Measurements from ENCODE around the gene CSRNP3.

CSRNP3 gene

DNA sequence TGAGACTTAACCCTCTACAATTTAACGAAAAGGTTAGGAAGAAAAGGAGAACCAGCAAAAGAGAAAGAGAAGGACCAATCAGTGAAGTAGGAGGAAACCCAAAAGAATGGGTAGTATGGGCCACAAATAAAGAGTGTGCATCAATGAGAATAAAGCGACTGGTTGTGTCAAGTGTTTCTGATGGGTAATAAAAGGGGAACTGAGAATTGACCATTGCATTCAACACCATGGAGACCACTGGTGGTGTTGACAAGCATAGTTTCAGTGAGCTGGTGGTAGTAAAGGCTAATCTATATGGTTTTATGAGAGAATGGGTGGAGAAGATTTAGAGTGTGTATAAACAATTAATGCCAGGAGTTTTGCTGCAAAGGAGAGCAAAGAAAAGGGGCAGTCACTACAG, 75.4 kb downstream of the CSRNP3 start:
- DNase-seq (ENCODE audit: low spot score): no peak

DNA sequence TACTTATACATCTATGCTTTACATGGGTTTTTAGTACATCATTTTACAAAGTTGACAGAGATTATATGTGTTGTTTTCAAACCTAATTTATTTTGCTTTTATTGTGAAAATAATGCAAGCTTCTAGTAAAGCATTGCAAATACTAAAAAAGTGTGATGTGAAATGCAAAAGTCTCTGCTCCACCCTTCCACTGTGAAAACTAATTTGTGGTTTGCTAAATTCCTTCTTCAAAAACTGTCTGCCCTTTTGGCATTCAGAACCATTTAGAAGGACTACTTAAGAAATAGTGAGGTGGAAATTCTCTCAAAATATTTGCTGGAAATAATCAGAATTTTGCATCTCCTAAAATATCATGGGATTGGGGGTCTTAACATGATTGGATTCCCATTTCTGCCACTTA, 78.4 kb downstream of the CSRNP3 start:
- no peak for DNase-seq (ENCODE audit: low spot score)

DNA sequence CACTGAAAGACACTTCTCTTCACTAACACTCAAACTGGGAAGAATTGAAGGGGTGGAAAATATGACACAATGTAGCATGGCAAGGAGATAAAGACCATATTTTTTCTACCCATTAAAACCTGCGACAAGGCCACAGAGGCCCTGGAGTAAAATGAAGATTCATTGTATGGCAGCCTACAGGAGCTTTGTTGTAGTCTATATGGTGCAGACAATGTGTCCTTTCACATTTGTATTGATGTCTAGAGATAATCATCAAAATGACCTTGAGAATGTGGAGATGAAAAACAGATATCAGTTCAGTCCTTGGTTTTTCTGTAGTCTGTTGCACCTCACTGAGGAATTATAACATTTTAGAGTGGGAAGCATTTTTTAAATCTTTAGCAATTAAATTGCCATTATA, 80.1 kb downstream of the CSRNP3 start:
- no peak for DNase-seq (ENCODE audit: low spot score)

DNA sequence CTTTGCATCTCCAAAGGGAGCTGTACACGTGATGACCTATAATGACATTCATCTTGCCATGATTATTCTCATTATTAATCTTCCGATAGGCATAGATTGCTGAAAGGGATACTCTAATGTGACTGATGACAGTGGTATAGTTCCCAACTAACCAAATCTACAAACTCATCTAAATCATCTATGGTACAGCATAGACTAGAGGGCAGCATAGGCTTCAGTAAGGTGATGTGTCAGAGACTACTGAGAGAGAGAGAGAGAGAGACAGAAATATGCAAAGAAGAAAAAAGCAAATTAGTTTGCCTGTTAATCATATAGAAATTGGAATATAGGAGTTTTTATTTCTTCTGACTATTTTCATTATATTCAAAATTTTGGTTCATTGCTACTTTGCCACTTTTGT, 89.3 kb downstream of the CSRNP3 start:
- DNase-seq (ENCODE audit: low spot score): no peak

DNA sequence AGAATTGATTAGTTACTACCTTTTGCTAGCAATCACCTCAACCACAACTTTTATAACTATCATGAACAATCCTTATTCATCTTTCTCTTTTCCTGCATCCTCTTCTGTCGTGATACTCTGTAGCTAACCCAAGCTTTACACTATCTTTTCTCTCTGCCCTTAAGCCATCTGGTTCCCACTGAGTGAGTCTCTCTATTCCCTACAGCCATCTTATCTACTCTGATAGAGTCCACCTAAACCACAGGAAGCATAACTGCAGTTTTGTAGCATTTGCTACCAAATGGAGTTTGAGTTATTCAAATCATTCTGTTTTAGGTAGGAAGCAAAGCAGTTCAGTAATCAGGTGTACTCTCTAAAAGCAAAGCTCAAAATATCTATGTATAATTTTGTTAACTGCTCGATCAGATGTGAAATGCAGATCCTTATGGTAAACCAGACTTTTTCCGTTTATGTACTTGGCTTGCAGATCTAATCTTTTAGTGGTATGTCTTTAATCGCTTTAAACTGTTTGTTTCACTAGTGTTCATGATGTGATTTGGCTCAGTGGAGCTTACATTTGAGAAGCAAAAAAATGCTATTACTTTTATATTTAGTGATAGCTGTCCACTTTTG, 91.0 kb downstream of the CSRNP3 start:
- DNase-seq (ENCODE audit: low spot score): no peak

DNA sequence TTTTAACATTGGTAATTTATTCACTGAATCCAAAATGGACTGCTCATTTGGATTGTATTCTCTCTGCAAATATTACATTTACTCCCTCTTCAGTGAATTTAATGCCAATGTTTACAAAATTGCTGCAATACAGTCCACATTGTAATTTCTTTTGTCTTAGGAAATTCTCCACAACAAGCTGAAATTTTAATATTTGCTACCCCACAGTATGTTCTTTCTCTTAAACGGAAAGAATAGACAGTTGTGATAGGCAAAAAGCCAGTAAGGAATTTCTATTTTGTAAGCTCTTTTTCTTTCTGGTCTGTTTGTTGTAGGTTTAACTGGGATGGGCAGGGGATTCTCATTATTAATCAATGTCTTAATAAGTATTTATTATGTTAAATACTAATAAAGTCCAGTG, 92.0 kb downstream of the CSRNP3 start:
- DNase-seq (ENCODE audit: low spot score): no peak

DNA sequence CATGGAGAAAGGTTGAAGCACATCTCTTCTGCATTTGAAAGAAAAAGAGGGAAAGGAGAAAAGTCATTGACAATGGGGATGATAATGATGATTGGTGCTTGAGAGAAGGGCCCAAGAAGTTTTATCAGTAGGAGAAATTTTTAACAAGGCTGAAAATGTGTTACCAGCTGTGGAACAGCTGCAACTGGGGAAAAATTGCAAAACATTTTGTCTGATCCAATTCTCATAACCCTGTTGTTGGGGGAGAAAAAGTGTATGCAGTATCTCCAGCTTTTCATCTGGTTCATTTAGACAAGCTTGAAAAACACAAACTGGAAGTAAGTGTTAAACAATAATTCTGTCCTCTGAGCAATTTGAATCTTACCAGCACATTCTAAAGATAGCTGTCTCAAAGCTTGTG, 92.7 kb downstream of the CSRNP3 start:
- DNase-seq (ENCODE audit: low spot score): no peak

DNA sequence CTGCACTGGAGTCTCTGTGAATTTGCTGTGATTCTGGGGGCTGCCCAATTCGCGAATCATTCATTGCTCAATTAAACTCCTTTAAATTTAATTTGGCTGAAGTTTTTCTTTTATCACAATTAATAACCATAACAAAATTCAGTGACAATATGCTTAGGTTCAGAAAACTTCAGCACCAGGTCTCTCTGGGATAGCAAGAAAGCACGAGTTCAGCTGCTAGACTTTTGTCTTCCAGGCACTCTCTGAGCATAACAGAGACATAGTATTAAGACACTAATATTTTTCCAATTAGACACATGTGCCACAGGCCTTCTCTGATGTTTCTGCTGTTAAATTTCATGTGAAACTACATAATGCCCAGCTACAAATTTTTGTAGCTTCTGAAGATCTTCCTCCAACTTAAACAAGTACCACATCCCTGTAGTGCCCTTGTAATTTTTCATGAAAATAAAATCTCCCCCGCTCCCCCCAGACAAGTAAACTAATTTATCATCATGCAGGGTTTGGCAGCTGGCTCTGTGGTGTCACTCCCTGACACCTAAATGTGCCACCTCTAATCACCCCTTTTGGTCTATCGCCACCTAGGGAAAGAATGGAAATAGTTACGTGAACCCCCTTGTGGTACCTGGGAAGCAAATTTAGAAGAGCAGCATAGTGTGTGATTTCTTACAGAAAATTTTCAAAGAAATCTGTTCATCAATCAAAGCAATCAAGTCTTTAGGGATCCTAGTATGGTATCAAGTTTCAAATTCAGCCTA, 94.1 kb downstream of the CSRNP3 start:
- peak; percentile 39 for DNase-seq (ENCODE audit: low spot score)

DNA sequence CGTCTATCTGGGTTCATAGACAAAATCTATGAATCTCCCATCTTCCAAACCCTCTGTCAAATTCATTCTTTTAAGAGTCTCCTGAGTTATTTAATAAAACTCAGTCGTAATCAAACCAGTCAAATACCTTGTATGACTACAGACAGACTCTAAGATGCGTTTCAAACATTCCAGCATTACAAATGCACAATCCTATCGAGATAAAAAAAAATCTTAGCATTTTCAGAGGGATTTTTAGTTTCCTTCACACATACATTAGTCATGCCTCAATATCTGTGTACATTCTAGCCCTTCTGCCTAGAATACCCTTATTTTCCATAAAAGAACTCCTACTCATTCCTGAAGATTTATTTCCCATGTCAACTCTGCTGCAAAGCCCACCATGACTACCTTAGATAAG, 96.5 kb downstream of the CSRNP3 start:
- DNase-seq (ENCODE audit: low spot score): no peak

DNA sequence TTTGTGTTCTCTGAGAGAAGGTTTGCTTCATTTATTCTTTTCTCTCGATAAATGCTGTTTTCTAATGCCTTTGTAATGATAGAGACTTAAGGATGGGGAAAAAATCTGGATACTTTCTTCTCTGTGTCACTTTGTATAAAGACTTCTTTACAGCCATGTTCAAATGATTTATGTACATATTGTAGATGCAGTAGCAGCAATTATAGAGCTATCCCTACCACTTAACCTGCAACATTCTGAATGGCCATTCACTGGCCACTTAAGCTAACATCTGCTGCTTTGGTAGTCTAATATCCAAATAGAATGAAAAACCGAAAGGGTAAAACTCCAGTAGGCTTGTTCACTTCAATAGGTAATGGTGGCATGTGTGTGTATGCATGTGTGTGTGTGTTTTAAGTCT, 97.8 kb downstream of the CSRNP3 start:
- DNase-seq (ENCODE audit: low spot score): no peak

DNA sequence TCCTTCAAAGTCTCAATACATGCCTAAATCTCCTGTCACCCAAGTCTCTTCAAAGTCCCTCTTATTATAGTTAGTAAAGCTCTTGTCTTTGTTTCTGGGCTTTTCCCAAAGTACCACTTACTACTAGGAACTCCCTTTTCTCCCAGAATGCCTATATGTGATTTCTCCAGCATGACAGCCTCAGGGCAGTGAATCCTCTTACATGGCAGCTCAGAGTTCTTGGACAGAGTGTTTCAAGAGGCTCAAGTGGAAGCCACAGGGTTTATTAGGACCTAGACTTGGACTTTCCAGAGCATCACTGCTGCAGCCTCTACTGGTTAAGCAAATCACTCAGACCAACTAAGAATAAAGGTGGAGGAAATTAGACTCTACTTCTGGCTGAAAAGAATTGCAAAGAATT, 98.9 kb downstream of the CSRNP3 start:
- no peak for DNase-seq (ENCODE audit: low spot score)

DNA sequence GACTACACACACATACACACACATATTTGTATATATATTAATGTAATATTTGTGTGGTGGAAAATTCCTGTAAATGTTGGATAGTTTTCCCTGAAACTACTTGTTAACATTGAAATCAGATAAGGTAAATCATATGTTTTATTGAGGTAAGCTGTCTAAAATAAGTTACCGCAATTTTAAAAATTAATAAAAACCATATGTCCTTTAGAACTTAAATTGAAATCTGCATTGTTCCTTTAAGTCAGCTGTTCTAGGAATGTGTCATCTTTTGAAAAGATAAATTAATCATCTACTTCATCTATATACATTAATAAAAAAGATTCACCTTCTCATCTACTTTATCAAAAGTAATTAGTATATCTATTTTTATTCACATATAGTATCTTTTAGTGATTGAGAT, 102.0 kb downstream of the CSRNP3 start:
- DNase-seq (ENCODE audit: low spot score): no peak

DNA sequence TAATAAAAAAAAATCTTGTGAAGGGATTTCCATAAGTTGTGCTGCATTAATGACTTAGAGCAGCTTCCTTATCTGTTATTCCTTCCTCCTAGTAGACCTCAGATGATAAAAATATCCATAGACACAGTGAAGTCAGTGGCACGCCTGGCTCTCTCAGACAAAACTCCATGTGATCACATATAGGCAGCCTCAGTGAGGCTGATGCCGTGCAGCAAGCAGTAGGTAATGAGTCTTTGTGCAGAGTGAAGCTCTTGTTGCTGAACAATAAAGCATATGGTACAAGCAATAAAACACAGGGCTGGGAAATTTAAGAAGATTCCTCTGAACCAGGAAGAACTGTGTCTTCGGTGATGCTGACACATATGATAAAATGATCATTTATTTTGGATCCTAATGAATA, 102.7 kb downstream of the CSRNP3 start:
- no peak for DNase-seq (ENCODE audit: low spot score)

DNA sequence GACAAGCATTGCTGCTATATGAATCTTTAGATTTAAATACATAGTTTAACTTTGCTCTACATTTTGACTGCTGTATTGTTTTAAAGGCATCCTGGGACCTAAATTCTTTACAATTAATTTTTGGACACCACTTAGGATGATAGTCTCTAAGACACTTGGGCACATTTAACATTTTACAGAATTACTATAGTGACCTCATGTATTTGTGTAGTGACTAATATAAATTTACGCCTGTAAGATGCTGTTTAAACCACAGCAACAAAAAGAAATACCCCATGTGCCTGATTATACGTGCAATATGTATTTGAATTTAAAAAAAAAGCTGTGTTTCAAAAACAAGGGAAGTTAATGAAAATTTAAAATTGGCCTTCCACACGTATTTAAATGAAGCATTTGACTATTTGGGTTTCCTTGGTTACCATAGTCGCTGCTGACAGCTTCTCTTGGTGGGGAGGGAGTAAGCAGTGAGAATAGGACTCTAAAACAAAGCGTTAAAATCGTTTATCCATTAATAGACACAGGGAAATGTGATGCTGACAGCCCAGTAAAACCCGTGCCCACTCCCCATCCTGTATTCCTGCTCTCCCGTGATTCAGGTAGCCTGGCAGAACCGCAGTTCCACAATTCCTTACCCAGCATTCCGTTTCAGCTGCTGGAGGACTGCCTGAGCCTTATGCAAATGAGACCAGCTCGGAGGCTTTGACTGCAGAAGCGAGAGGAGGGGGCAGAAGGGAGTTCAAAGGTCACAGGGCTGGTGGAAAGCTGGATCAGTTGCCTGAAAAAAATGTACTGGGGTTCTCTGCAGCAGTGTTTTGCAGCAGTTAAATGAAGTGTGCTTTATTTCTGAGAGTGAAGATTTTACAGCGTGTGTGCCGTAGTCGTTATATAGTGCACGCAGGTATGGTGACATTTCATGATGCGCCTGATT, 104.3 kb downstream of the CSRNP3 start:
- DNase-seq (ENCODE audit: low spot score): no peak

DNA sequence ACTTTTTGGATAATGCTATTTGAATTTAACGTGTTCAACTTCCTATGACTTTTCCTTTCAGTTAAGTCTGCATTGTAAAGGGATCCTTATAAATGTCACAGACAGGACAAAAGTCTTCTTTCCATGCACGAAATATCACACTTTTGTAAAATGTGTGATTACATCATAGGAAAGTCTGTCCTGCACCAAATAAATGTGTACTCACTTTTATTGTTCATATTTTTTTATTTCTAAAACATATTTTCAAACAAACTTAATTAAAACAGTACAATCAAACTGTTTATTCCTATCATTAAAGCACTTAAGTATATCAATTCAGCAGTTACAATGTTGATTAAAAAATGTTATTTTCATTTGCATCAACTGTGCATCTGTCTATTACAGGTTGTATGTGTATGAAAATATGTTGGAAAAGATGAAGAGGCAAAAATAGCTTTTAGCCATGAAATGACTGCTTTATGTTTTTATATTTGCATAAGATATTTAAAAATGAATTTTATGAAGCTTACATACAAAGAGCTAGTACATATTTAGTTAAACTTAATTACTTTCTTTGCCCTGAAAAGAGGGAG, 105.6 kb downstream of the CSRNP3 start:
- DNase-seq (ENCODE audit: low spot score): no peak

DNA sequence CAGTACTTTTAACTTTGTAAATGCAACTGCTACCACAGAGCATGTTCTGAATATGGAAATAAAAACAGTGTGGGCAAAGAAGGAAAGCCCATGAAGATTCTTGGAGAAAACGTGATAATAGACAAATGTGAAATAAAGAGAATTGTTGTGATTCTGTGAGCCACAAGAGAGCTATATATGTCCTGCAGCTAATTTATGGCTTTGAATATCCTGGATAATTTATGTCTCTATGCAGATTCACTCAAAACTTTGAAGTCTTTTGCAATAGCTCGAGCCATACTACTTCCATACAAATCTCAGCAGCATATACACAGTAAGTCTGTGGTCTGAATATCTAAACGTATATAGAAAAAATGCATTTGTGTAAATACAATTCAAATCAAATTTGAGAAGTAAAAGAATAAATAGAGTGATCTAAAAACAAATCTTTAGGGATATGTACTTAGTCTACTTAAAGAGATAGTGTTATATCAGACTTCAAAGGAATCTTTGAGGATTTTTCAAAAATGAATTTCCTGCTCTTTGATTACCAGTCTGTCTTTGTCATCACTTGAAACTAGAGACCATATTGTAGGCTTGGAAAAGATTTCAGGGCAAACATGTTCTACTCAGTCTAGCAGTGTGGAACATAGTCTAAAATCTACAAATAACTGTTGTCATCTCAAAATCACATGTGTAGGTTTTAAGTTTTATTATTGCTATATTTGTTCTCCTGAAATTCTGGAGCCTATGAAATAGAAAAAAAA, 107.1 kb downstream of the CSRNP3 start:
- no peak for DNase-seq (ENCODE audit: low spot score)

DNA sequence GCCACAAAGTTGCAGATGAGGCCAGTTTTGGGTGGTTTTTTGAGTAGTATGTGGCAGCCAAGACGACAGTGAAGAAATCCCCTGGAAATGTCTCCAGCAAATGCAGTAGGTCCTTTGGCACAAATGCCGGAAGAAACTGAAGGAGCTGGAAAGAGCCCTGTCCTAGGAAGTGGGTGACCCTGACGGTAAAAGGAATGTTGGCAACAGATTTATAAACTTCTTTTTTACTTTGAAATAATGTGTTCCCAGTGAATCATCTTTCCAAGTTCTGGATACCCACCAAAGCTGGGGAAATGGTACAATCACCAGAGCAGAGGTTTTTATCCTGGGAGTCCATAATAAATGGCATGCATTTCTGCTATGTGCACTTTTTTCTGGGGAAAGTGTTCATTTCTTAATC, 112.9 kb downstream of the CSRNP3 start:
- no peak for DNase-seq (ENCODE audit: low spot score)

DNA sequence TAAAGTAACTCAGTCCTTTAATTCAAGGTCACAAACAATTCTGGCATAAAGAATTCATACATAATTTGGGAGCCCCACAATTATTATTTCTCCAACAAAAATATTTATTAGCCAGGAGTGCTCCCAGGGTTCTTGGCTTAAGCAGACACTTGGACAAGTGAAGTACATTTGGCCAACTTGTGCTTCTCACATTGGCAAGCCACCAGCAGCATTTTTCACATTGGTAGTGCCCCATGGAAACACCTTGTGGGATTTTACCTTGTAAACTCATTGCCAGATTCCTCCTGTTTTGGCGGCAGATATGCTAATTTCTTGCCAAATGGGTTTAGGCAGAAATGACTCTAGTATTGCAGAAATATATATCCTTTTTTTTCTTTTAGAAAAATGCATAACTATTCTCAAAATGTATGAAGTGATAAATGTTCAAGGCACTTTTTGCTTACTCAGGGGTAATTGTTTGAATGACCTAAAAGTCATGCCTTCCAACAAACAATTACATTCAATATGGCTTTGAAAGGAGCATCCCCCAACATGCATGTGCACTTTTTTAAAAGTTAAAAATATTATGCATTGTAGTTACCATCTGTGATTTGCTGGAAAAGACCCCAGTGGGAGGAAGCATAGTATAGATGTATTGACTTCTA, 113.5 kb downstream of the CSRNP3 start:
- no peak for DNase-seq (ENCODE audit: low spot score)

DNA sequence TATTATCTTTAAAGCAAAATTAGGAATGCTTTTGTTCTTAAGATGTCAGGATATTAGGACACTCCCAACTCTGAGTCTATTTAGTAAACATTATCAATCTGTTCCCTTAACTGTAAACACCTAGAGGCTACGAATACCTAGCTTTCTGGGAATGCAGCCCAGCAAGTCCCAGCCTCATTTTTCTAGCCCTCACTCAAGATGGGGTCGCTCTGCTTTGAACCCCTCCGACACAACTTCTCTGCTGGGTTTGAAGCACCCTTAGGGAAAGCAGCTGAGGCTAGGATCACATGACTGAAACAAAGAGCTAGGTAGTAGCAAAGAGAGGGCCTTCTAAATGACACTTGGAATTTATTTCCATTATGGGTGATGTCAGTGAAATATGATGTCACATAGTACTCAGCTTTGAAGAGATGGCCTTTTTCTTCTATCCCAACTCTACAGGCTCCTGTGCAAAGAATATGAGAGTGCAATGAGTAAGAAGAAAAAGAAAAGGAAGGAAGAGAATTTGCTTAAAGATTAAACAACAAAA, 114.7 kb downstream of the CSRNP3 start:
- no peak for DNase-seq (ENCODE audit: low spot score)

DNA sequence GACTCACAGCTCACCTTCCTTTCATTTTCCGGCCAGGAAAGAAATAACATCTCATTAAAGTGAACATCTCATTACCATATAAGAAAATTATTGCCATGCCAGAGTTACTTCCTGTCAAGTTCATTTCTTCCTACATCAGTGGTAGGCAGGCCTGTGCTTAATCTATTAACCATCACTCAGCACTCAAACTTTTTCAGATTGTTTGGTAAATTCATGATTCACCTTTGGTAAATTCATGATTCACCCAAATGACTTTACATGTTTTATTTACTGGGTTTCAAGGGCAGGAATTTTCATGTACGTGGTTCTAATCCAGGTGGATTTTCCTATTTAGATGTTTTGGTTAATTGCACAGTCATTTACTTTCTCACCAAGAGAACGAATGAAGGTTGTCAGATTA, 116.5 kb downstream of the CSRNP3 start:
- DNase-seq (ENCODE audit: low spot score): no peak

DNA sequence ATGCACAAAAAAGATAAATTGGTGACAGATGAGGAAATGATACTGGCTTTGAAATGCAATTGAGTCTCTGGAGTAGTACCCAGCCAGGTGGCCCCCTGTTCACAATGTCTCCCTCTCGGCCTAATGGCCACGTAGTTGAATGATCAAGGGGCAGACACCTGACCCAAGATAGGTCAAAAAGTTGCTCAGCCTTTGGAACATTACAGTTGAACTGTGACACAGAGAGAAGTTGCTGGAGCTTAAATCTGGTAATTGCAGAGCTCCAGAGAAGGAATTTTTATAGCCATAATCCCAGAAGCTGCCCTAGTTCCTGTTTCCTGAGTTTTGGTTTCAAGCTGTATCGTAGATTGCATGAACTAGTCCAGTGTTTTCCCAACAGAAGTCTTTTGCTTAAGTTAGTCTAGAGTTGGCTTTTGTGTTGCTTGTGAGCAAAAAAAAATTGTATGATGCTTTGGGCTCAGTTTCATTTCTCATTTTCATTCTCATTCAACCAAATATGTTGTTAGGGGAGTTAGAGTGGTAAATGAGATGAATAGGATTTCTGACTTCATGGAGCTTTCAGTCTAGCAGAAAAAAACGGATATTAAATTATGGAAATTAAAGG, 117.9 kb downstream of the CSRNP3 start:
- no peak for DNase-seq (ENCODE audit: low spot score)

Data from D341Med (cell line).